Measurements from ENCODE around the gene LIMS4.
"Not testable (repeated sequence)": the region's sequence is repeated elsewhere in the genome, so short reads cannot be mapped to it uniquely, and the experiment has no call there.

DNA sequence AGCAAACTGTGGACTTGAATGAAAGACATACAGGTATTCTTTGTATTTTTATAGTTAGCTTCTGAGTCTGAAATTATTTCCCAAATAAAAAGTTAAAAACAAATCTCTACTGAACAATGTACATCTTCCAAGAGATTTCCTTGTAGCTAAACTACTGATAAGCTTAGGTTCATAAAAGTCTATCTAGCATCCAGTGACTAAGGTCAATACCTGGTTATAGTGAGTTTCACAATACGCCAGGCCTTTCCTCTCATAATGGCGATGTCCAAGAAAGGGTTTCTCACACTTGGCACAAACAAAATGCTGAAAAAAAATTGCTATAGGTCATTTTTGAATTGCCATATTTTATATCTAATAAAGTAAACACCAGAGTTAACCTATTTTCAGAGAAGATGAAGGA, 21.7 kb downstream of the LIMS4 start:
- TF ChIP-seq, protein P1, sequence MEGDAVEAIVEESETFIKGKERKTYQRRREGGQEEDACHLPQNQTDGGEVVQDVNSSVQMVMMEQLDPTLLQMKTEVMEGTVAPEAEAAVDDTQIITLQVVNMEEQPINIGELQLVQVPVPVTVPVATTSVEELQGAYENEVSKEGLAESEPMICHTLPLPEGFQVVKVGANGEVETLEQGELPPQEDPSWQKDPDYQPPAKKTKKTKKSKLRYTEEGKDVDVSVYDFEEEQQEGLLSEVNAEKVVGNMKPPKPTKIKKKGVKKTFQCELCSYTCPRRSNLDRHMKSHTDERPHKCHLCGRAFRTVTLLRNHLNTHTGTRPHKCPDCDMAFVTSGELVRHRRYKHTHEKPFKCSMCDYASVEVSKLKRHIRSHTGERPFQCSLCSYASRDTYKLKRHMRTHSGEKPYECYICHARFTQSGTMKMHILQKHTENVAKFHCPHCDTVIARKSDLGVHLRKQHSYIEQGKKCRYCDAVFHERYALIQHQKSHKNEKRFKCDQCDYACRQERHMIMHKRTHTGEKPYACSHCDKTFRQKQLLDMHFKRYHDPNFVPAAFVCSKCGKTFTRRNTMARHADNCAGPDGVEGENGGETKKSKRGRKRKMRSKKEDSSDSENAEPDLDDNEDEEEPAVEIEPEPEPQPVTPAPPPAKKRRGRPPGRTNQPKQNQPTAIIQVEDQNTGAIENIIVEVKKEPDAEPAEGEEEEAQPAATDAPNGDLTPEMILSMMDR (IDR thresholded peaks at IDR 0.05) = not testable (repeated sequence)
- TF ChIP-seq POLR2A (IDR thresholded peaks at IDR 0.05) = not testable (repeated sequence)

Measured in heart left ventricle (tissue), 13 donors.